SU-DHL-6 (cell line): ENCODE data around the gene DHX35.
A peak's percentile ranks its signal among the peaks of the same experiment; 100 is the strongest.

Experiments used
- H2AFZ ChIP-seq: fragments of 200-600 bp; sonication (generic); 2 replicates; pipeline ENCODE4 v1.6.1; 2014; ENCODE audit warnings: low read depth, mild to moderate bottlenecking, moderate library complexity, mixed read lengths, antibody characterized with exemption, low read length; ENCODE audit not compliant: severe bottlenecking
- H3F3A ChIP-seq: fragments of 200-600 bp; shearing (Covaris generic); 2 replicates; pipeline ENCODE4 v1.6.0; 2016; ENCODE audit warnings: antibody characterized with exemption, mild to moderate bottlenecking; ENCODE audit not compliant: insufficient read depth
- H3K27ac ChIP-seq: fragments of 200-600 bp; sonication (generic); 2 replicates; pipeline ENCODE4 v1.5.1; 2016; ENCODE audit warnings: low read depth, mild to moderate bottlenecking, low read length, moderate library complexity, mixed read lengths
- H3K27me3 ChIP-seq: fragments of 200-600 bp; sonication (generic), shearing (Covaris generic); 2 replicates; pipeline ENCODE4 v1.6.0; 2014; ENCODE audit warnings: mild to moderate bottlenecking, low read length
- H3K36me3 ChIP-seq: fragments of 200-600 bp; sonication (generic); 2 replicates; pipeline ENCODE4 v1.6.1; 2014; ENCODE audit warnings: mild to moderate bottlenecking, low read length, mixed read lengths
- H3K4me2 ChIP-seq: fragments of 300-600, 200-600 bp; shearing (Covaris generic), sonication (generic); 2 replicates; pipeline ENCODE4 v1.6.0; 2014; ENCODE audit warnings: low read length, low read depth, mild to moderate bottlenecking; ENCODE audit not compliant: poor library complexity, severe bottlenecking
- H3K4me3 ChIP-seq: fragments of 200-600 bp; sonication (generic); 2 replicates; pipeline ENCODE4 v1.5.1; 2014; ENCODE audit warnings: antibody characterized with exemption, low read length, mild to moderate bottlenecking, mixed read lengths; ENCODE audit not compliant: insufficient read depth, poor library complexity, severe bottlenecking
- H3K79me2 ChIP-seq: fragments of 200-600 bp; sonication (generic); 2 replicates; pipeline ENCODE4 v1.6.1; 2014; ENCODE audit warnings: mild to moderate bottlenecking, low read length, moderate library complexity; ENCODE audit not compliant: insufficient read depth
- H3K9ac ChIP-seq: fragments of 200-600 bp; sonication (generic); 2 replicates; pipeline ENCODE4 v1.7.0; 2014; ENCODE audit warnings: mild to moderate bottlenecking, low read length
- H3K9me2 ChIP-seq: fragments of 200-600 bp; sonication (generic); replicated peaks from 2 replicates; pipeline ENCODE4 v1.6.1; 2014; ENCODE audit warnings: low read length; ENCODE audit not compliant: insufficient read depth
- H3K9me3 ChIP-seq: fragments of 200-600 bp; sonication (generic); 2 replicates; pipeline ENCODE4 v1.6.1; 2014; ENCODE audit warnings: low read length, mixed read lengths; ENCODE audit not compliant: insufficient read depth
- H4K20me1 ChIP-seq: fragments of 200-600 bp; sonication (generic); 2 replicates; pipeline ENCODE4 v1.6.1; 2014; ENCODE audit warnings: low read depth, mild to moderate bottlenecking, antibody characterized with exemption, low read length, moderate library complexity, mixed read lengths
- EZH2phosphoT487 ChIP-seq: fragments of 200-600 bp; sonication (generic), shearing (Covaris generic); conservative IDR thresholded peaks from 2 replicates; pipeline ENCODE4 v1.6.1; 2018; ENCODE audit warnings: mild to moderate bottlenecking, antibody characterized with exemption, low read length, moderate library complexity, mixed read lengths
- TF ChIP-seq, protein P1 (sequence below): fragments of 200-600 bp; sonication (generic); IDR thresholded peaks from one replicate; pipeline ENCODE4 v1.5.1; 2017; ENCODE audit warnings: antibody characterized with exemption, mild to moderate bottlenecking, low read length, moderate library complexity; ENCODE audit not compliant: insufficient read depth, poor library complexity, severe bottlenecking

DHX35 gene

DNA sequence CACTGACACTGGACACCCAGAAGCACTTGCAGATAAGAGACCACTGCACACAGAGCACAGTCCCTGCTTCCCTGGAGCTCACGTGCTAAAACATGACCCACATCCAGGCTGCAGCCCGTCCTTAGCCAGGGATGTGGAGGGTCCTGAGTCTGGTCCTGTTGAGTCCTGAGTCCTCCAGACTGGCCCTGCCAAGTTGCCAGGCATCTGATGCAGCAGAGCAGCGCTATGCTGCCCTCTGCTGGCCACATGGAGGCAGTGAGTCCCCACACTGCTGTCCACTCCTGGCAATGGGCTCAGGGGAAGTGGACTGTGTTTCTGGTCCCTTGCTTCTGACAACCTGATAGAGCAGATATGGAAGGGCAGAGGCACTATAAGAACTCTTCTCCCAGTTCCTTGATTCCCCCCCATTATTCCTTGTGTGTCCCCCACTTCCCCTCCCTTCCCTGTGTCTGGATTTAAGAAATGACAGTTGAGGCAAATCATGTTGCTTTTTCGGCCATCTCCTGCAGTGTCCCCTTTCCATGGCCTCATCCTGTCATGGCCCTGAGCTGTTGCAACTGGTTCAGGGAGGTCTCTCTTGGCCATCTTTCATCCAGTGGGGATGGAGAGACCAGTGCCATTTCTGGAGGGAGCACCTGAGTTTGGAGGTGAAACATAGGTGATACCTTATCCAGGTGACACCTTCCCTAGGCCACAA, 86.0 kb downstream of the DHX35 start:
- Histone ChIP-seq H3K4me3 (no peak overlapping the region), H2AFZ (no peak overlapping the region), H3K9me3 (no peaks in the 10 kb centered on the region), H3K9me2 (no peaks in the 10 kb centered on the region), H3K4me2 (no peak overlapping the region), H3K27ac (no peak overlapping the region), H3K9ac (no peak overlapping the region), H3K27me3 (no peaks in the 10 kb centered on the region), H3K36me3 (no peaks in the 10 kb centered on the region), H4K20me1 (no peaks in the 10 kb centered on the region), H3F3A (no peaks in the 10 kb centered on the region), H3K79me2 (no peaks in the 10 kb centered on the region)
- TF ChIP-seq, protein P1, sequence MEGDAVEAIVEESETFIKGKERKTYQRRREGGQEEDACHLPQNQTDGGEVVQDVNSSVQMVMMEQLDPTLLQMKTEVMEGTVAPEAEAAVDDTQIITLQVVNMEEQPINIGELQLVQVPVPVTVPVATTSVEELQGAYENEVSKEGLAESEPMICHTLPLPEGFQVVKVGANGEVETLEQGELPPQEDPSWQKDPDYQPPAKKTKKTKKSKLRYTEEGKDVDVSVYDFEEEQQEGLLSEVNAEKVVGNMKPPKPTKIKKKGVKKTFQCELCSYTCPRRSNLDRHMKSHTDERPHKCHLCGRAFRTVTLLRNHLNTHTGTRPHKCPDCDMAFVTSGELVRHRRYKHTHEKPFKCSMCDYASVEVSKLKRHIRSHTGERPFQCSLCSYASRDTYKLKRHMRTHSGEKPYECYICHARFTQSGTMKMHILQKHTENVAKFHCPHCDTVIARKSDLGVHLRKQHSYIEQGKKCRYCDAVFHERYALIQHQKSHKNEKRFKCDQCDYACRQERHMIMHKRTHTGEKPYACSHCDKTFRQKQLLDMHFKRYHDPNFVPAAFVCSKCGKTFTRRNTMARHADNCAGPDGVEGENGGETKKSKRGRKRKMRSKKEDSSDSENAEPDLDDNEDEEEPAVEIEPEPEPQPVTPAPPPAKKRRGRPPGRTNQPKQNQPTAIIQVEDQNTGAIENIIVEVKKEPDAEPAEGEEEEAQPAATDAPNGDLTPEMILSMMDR, result peak; percentile 91
- TF ChIP-seq EZH2phosphoT487, result no peak

- no peaks in the 10 kb centered on the region for H3K9me3 ChIP-seq
- no peak overlapping the region for H3K27ac ChIP-seq
- no peaks in the 10 kb centered on the region for H3K79me2 ChIP-seq
- TF ChIP-seq, protein P1, result no peak
- no peak for TF ChIP-seq EZH2phosphoT487
- H2AFZ ChIP-seq, result no peak overlapping the region
- no peaks in the 10 kb centered on the region for H3K36me3 ChIP-seq
- H3K4me3 ChIP-seq, result no peak overlapping the region
- H3K9me2 ChIP-seq, result no peaks in the 10 kb centered on the region
- H3K9ac ChIP-seq, result no peak overlapping the region
- H4K20me1 ChIP-seq, result no peaks in the 10 kb centered on the region
- H3F3A ChIP-seq, result no peaks in the 10 kb centered on the region
- H3K27me3 ChIP-seq, result no peaks in the 10 kb centered on the region
- peak overlapping the region; percentile 89 for H3K4me2 ChIP-seq
Measured at GRCh38 chr20:39049148-39049547, 87.0 kb downstream of the DHX35 start.

- Histone ChIP-seq H3K79me2 (no peaks in the 10 kb centered on the region), H4K20me1 (no peaks in the 10 kb centered on the region), H2AFZ (peak overlapping the region; percentile 100), H3K9ac (peak overlapping the region; percentile 64), H3K27me3 (no peaks in the 10 kb centered on the region), H3K4me2 (peak overlapping the region; percentile 89), H3K9me2 (no peaks in the 10 kb centered on the region), H3K27ac (no peak overlapping the region), H3K9me3 (no peaks in the 10 kb centered on the region), H3K4me3 (peak overlapping the region; percentile 54), H3F3A (no peaks in the 10 kb centered on the region), H3K36me3 (no peaks in the 10 kb centered on the region)
- TF ChIP-seq, protein P1, result peak; percentile 77
- no peak for TF ChIP-seq EZH2phosphoT487
Measured at GRCh38 chr20:39049684-39050554, 87.8 kb downstream of the DHX35 start.
